HepG2 (cell line): ENCODE results near the gene KARS1. TPM values are rescaled to one million over a fixed set of nuclear protein-coding genes. Genes with fewer than 3 reads are reported as not detected.

ENCODE experiments used
- ATAC-seq: fragments of 200-7000 bp; cut with Tn5 transposase; 3 replicates; pipeline ENCODE4 v1.9.1; 2020; ENCODE audit warnings: mild to moderate bottlenecking, moderate library complexity
- BruUV-seq: library from RNA; stranded (reverse); fragments of 400-500 nt; replicated peaks from 2 replicates; lab custom pipeline; 2021; lab: Mats Ljungman, UMichigan
- CTCF ChIA-PET: fragments of 300-600 bp; formaldehyde crosslinking; extraction: SDS; loops from one replicate; lab custom pipeline; 2021; ENCODE audit warnings: low total read pairs, inconsistent platforms, low intra/inter-chr PET ratio; lab: Yijun Ruan, JAX
- POLR2A ChIA-PET: fragments of 350-600 bp; sonication (Branson Sonifier 250); formaldehyde crosslinking; loops from one replicate; lab custom pipeline; 2020; ENCODE audit warnings: antibody characterized with exemption, inconsistent platforms; lab: Yijun Ruan, JAX
- DNase-seq: peaks from one replicate; pipeline ENCODE4 v3.0.0-alpha.2; 2015; ENCODE audit warnings: low spot score
- FAIRE-seq: peaks from 3 replicates; lab custom pipeline; 2011; peaks lifted over from hg19 to GRCh38; lab: Jason Lieb, UNC
- H2AFZ ChIP-seq: one replicate; pipeline ENCODE4 v1.6.1; 2011; ENCODE audit warnings: low read length, inconsistent platforms
- H3K27ac ChIP-seq: fragments of 300-600 bp; 3 replicates; pipeline ENCODE4 v1.8.0; 2011; ENCODE audit warnings: mixed run types, mild to moderate bottlenecking, mixed read lengths, low read length, inconsistent platforms; ENCODE audit not compliant: insufficient read depth; ENCODE audit errors: extremely low read length
- H3K27me3 ChIP-seq, 2 experiments: fragments of 200-600 bp in 1 of 2; 2 replicates in 1 of 2; 3 replicates in 1 of 2; pipeline versions ENCODE4 v1.6.0 to v1.8.0; 2011; ENCODE audit warnings: low read length in 2 of 2, mild to moderate bottlenecking in 2 of 2, moderate library complexity in 2 of 2, inconsistent platforms in 1 of 2; ENCODE audit not compliant: insufficient read depth in 2 of 2, control insufficient read depth in 1 of 2
- H3K36me3 ChIP-seq, 2 experiments: fragments of 200-600 bp in 1 of 2; replicated peaks in 1 of 2; 2 replicates in 1 of 2; 3 replicates in 1 of 2; pipeline versions ENCODE4 v1.5.1 to v1.8.0; 2011; ENCODE audit warnings: low read length in 2 of 2, inconsistent platforms in 1 of 2; ENCODE audit not compliant: insufficient read depth in 2 of 2, control insufficient read depth in 1 of 2
- H3K4me1 ChIP-seq: 2 replicates; pipeline ENCODE4 v1.5.1; 2012; ENCODE audit warnings: low read length, inconsistent platforms; ENCODE audit not compliant: insufficient read depth
- H3K4me2 ChIP-seq: 2 replicates; pipeline ENCODE4 v1.6.0; 2011; ENCODE audit warnings: low read depth, low read length, inconsistent platforms
- H3K4me3 ChIP-seq, 3 experiments: fragments of 200-600 bp in 1 of 3; sonication (generic), shearing (Covaris generic) in 1 of 3; replicated peaks in 1 of 3; 2 replicates each; pipeline ENCODE4 v1.5.1; 2011 to 2016; ENCODE audit warnings: low read length in 3 of 3, inconsistent platforms in 2 of 3, low read depth in 2 of 3, mild to moderate bottlenecking in 2 of 3, control low read depth in 1 of 3, mixed read lengths in 1 of 3; ENCODE audit not compliant: insufficient read depth in 1 of 3
- H3K79me2 ChIP-seq: one replicate; pipeline ENCODE4 v1.6.1; 2011; ENCODE audit warnings: low read length, inconsistent platforms; ENCODE audit not compliant: insufficient read depth
- H3K9ac ChIP-seq: 2 replicates; pipeline ENCODE4 v1.6.0; 2011; ENCODE audit warnings: mild to moderate bottlenecking, low read depth, low read length, inconsistent platforms; ENCODE audit not compliant: insufficient read depth
- H3K9me3 ChIP-seq: 2 replicates; pipeline ENCODE4 v1.5.1; 2012; ENCODE audit warnings: mild to moderate bottlenecking, low read length
- H4K20me1 ChIP-seq: 2 replicates; pipeline ENCODE4 v1.6.0; 2011; ENCODE audit warnings: inconsistent platforms, mild to moderate bottlenecking, low read length, moderate library complexity; ENCODE audit not compliant: insufficient read depth
- CBFB ChIP-seq: sonication (generic); formaldehyde crosslinking; IDR thresholded peaks from 2 replicates; pipeline ENCODE4 v1.4.0; 2020; ENCODE audit warnings: missing genetic modification reagents
- HNF4A ChIP-seq: sonication (generic); formaldehyde crosslinking; IDR thresholded peaks from 2 replicates; pipeline ENCODE4 v1.4.0; 2020; ENCODE audit warnings: missing genetic modification reagents
- THAP11 ChIP-seq: IDR thresholded peaks from 2 replicates; pipeline ENCODE4 v1.6.1; 2016; ENCODE audit warnings: missing biosample characterization, missing genetic modification reagents
- THYN1 ChIP-seq: sonication (generic); formaldehyde crosslinking; IDR thresholded peaks from 2 replicates; pipeline ENCODE4 v1.8.1; 2023; ENCODE audit warnings: low read depth, mild to moderate bottlenecking, moderate library complexity, missing genetic modification reagents, borderline replicate concordance
- ZBTB4 ChIP-seq: sonication (generic); formaldehyde crosslinking; IDR thresholded peaks from 2 replicates; pipeline ENCODE4 v1.4.0; 2020; ENCODE audit warnings: missing genetic modification reagents, mild to moderate bottlenecking, borderline replicate concordance
- ZNF318 ChIP-seq: sonication (generic); formaldehyde crosslinking; IDR thresholded peaks from 2 replicates; pipeline ENCODE4 v1.4.0; 2020; ENCODE audit warnings: mild to moderate bottlenecking, missing genetic modification reagents
- ZNF580 ChIP-seq: IDR thresholded peaks from 2 replicates; pipeline ENCODE4 v1.6.1; 2016; ENCODE audit warnings: low read depth, borderline replicate concordance
- WGBS: methylation state at CpG from one replicate; pipeline ENCODE4 v1.1.6; 2017; ENCODE audit warnings: low lambda C conversion rate; 5-methylcytosine and 5-hydroxymethylcytosine counted together
- in situ Hi-C: cut with HindIII; loops from 2 replicates; pipeline ENCODE4 v1.10.0; 2017; ENCODE audit warnings: low pct_unique_long_range_greater_than_20kb; ENCODE audit not compliant: extremely low pct_ligation_motif_present
- intact Hi-C: fragments of 100-400 bp; cut with micrococcal nuclease; formaldehyde crosslinking; loops from one replicate; pipeline ENCODE4 v1.10.0; 2022; ENCODE audit not compliant: unreplicated experiment
- polyA plus RNA-seq, 8 experiments: library from polyadenylated mRNA; depleted of rRNA in 3 of 8; stranded (reverse) in 7 of 8; unstranded in 1 of 8; fragments of >200 nt; fragmentation: Illumina TruSeq in 4 of 8; extraction: Trizol in 4 of 8; gene quantifications; 2 replicates each; pipeline versions ENCODE4 v1.2.1 to v1.2.3, GENCODE V29; 2011 to 2016; ENCODE audit warnings: low read depth in 4 of 8, missing spikeins in 1 of 8, mixed read lengths in 1 of 8; ENCODE audit not compliant: insufficient read depth in 1 of 8
- total RNA-seq, 5 experiments: library from RNA; depleted of rRNA; stranded (reverse); fragments of >200 nt; fragmentation: Illumina TruSeq; extraction: Trizol; gene quantifications; 2 replicates each; pipeline ENCODE4 v1.2.3, GENCODE V29; 2016; ENCODE audit warnings: low read depth in 1 of 5

Gene KARS1
- total and polyA plus RNA-seq, 2 of the 13 experiments (the other 11 are each of a cell fraction or from before 2014, with no cell fraction given), result 141 to 276 TPM

- TF ChIP-seq ZNF318 (CRISPR knock-in tag), result no peak
Measured at GRCh38 chr16:75687361-75687760, 39.9 kb upstream of the KARS1 start (continued).

GRCh38 chr16:75682308-75682707, 34.8 kb upstream of the KARS1 start:
- Histone ChIP-seq H3K27me3 (no peaks in the 10 kb centered on the region; a peak in 1 of 5 replicates), H3K36me3 (no peaks in the 10 kb centered on the region), H3K4me3 (peak overlapping the region; percentile 11 to 43 (median 36); a peak in 3 of 6 replicates), H3K4me1 (peaks cover 10% of the 10 kb centered on the region), H3K9ac (no peak overlapping the region), H4K20me1 (no peaks in the 10 kb centered on the region), H2AFZ (peak overlapping the region; percentile 59), H3K79me2 (no peaks in the 10 kb centered on the region), H3K27ac (no peak overlapping the region), H3K4me2 (peak overlapping the region; percentile 58), H3K9me3 (peaks cover 5% of the 10 kb centered on the region; the same call in 1 of the 2 replicates)
- FAIRE-seq (no peak), DNase-seq (peak; percentile 69), ATAC-seq (peak; percentile 93)
- in situ Hi-C loops, result no loop called here
- intact Hi-C loops, result no loop called here
- 18% methylated on average over 14 of the region's 14 CpGs for WGBS
- BruUV-seq, result no TSS peak
- ChIA-PET POLR2A (no interaction called here), CTCF (no interaction called here)
- TF ChIP-seq HNF4A, result peak; percentile 1; the same call in 1 of the 2 replicates
- TF ChIP-seq CBFB, result 0 out of 2 replicates have a peak, but pooled peaks have one; percentile 55
- 0 out of 2 replicates have a peak, but pooled peaks have one; percentile 15 for TF ChIP-seq THAP11 (CRISPR knock-in tag)
- TF ChIP-seq ZNF580 (CRISPR knock-in tag), result 0 out of 2 replicates have a peak, but pooled peaks have one; percentile 28
- no peak for TF ChIP-seq THYN1 (CRISPR knock-in tag)
- TF ChIP-seq ZBTB4 (CRISPR knock-in tag), result no peak
